ENCODE results near the gene MYH9. TPM values are rescaled to one million over a fixed set of nuclear protein-coding genes. Genes with fewer than 3 reads are reported as not detected.
A peak's percentile ranks its signal among the peaks of the same experiment; 100 is the strongest.

The MYH9 gene
- total RNA-seq, 2 experiments from 2014 or later: 624 to 679 TPM

- Mint-ChIP-seq H3K9me3 (no peaks in the 10 kb centered on the region), H3K27me3 (no peaks in the 10 kb centered on the region), H3K36me3 (ENCODE audit: low read depth) (peaks cover 72% of the 10 kb centered on the region), H3K4me3 (no peak overlapping the region), H3K27ac (no peak overlapping the region), H3K4me1 (ENCODE audit: low read depth) (peaks cover 4% of the 10 kb centered on the region)
- DNase-seq (no peak), ATAC-seq (no peak)
- intact Hi-C loops (cut with micrococcal nuclease): no loop called here
- ChIA-PET POLR2A (interaction anchor here (0.6 to 1.0 kb wide), 4 partner anchors 13 to 64 kb away, joined by 3 to 4 read pairs (median 3); no protein-coding TSS in a partner anchor), CTCF (interaction anchor here (0.6 to 7.6 kb wide), 4 partner anchors 15 to 80 kb away, joined by 3 to 49 read pairs (median 4); no protein-coding TSS in a partner anchor)
- no peak for TF ChIP-seq CTCF (IDR thresholded peaks at IDR 0.05)
Observed at GRCh38 chr22:36315325-36315724, 72.4 kb downstream of the MYH9 start.

- ATAC-seq (no peak), DNase-seq (no peak)
- Mint-ChIP-seq H3K9me3 (no peaks in the 10 kb centered on the region), H3K36me3 (ENCODE audit: low read depth) (peaks cover 65% of the 10 kb centered on the region), H3K27ac (peak overlapping the region; percentile 30), H3K27me3 (no peaks in the 10 kb centered on the region), H3K4me1 (ENCODE audit: low read depth) (peaks cover 6% of the 10 kb centered on the region), H3K4me3 (no peak overlapping the region)
- POLR2A ChIA-PET: interaction anchor here (0.9 to 3.7 kb wide), 8 partner anchors 10 to 210 kb away, joined by 3 to 14 read pairs (median 4); no protein-coding TSS in a partner anchor
- intact Hi-C loops (cut with micrococcal nuclease): no loop called here
- CTCF ChIA-PET: interaction anchor here (1.0 to 7.6 kb wide), 5 partner anchors 11 to 175 kb away, joined by 3 to 49 read pairs (median 7); no protein-coding TSS in a partner anchor
- no peak for TF ChIP-seq CTCF (IDR thresholded peaks at IDR 0.05)
Observed at GRCh38 chr22:36311386-36312085, 76.2 kb downstream of the MYH9 start.

- H3K4me1 Mint-ChIP-seq (ENCODE audit: low read depth): peaks cover 2% of the 10 kb centered on the region
- POLR2A ChIA-PET: interaction anchor here (0.9 to 1.8 kb wide), 7 partner anchors 9 to 20 kb away, joined by 3 to 6 read pairs (median 4); no protein-coding TSS in a partner anchor
- H3K27me3 Mint-ChIP-seq: no peaks in the 10 kb centered on the region
- H3K9me3 Mint-ChIP-seq: no peaks in the 10 kb centered on the region
- no peak for TF ChIP-seq CTCF (IDR thresholded peaks at IDR 0.05)
- peak overlapping the region; percentile 48 for H3K27ac Mint-ChIP-seq
- intact Hi-C loops (cut with micrococcal nuclease): no loop called here
- CTCF ChIA-PET: interaction anchor here (0.8 to 7.6 kb wide), 3 partner anchors 8 to 23 kb away, joined by 3 to 49 read pairs (median 3); no protein-coding TSS in a partner anchor
- ATAC-seq (no peak), DNase-seq (no peak)
- peaks cover 74% of the 10 kb centered on the region for H3K36me3 Mint-ChIP-seq (ENCODE audit: low read depth)
- no peak overlapping the region for H3K4me3 Mint-ChIP-seq
Observed at GRCh38 chr22:36308880-36309279, 78.9 kb downstream of the MYH9 start.

- Mint-ChIP-seq H3K27ac (no peak overlapping the region), H3K36me3 (ENCODE audit: low read depth) (peaks cover 75% of the 10 kb centered on the region), H3K27me3 (no peaks in the 10 kb centered on the region), H3K9me3 (no peaks in the 10 kb centered on the region), H3K4me1 (ENCODE audit: low read depth) (peaks cover 8% of the 10 kb centered on the region), H3K4me3 (no peak overlapping the region)
- intact Hi-C loops (cut with micrococcal nuclease): no loop called here
- POLR2A ChIA-PET: interaction anchor here (0.8 to 1.5 kb wide), 2 partner anchors 16 to 20 kb away, joined by 3 to 5 read pairs; no protein-coding TSS in a partner anchor
- no peak for TF ChIP-seq CTCF (IDR thresholded peaks at IDR 0.05)
- CTCF ChIA-PET: interaction anchor here (10.8 kb wide), 1 partner anchor 163 kb away, joined by 152 read pairs; no protein-coding TSS in a partner anchor
- ATAC-seq: no peak
- no peak for DNase-seq
Observed at GRCh38 chr22:36306227-36306626, 81.5 kb downstream of the MYH9 start.

GRCh38 chr22:36305813-36306212 is 82.0 kb downstream of the MYH9 start:
- ChIA-PET CTCF (interaction anchor here (10.8 kb wide), 1 partner anchor 164 kb away, joined by 152 read pairs; no protein-coding TSS in a partner anchor), POLR2A (no interaction called here)
- no peak overlapping the region for H3K4me3 Mint-ChIP-seq
- peaks cover 8% of the 10 kb centered on the region for H3K4me1 Mint-ChIP-seq (ENCODE audit: low read depth)
- intact Hi-C loops (cut with micrococcal nuclease): no loop called here
- ATAC-seq (no peak), DNase-seq (no peak)
- peaks cover 75% of the 10 kb centered on the region for H3K36me3 Mint-ChIP-seq (ENCODE audit: low read depth)
- no peak for TF ChIP-seq CTCF (IDR thresholded peaks at IDR 0.05)
- no peak overlapping the region for H3K27ac Mint-ChIP-seq
- H3K27me3 Mint-ChIP-seq: no peaks in the 10 kb centered on the region
- no peaks in the 10 kb centered on the region for H3K9me3 Mint-ChIP-seq
